ENCODE measurements around the gene PUSL1. TPM values are rescaled to one million over a fixed set of nuclear protein-coding genes. Genes with fewer than 3 reads are reported as not detected.

The PUSL1 gene
- total and polyA plus RNA-seq, 2 experiments from 2014 or later, result 30.9 to 36.2 TPM

DNA sequence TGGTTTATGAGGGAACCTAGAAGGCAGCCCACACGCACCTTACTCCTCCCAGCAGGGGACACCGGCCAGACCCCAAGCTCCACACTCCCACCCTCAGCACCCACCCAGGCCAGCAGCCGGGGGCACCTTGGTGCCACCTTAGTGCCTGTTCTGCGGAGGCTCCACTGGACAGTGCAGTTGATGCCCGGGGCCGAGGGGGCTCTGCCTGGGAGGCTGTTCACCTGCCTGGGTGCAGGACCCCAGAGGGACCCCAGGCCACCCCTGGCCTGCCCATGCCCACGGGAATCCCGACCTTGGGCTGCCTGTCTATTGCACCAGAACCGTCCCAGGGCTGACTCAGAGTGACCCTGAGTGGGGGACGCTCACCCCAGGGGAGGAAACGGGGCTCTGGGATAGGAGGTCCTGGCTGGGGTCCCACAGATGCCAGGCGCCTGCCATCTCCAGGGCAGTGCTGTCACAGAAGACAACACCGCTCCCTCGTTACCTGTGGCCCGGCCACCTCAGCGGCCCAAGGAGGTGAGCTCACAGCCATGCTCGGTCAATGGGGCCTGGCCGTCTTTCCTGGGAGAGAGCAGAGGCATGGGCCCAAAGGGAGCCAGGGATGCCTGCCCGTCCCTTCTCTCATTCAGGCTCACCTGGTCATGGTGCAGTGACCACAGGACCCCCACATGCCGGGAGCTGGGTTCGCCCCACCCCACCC is 27.5 kb upstream of the PUSL1 start:
- 88 to 92% methylated on average over 13 to 21 of the region's 21 CpGs for WGBS, 2 experiments (ENCODE audit: low coverage in 1 of 2, low lambda C conversion rate in 2 of 2, missing lambda C conversion rate in 2 of 2)
- Histone ChIP-seq H3F3A (ENCODE audit: insufficient read depth) (no peaks in the 10 kb centered on the region), H3K27me3 (replicated peaks; ENCODE audit: insufficient read depth) (no peaks in the 10 kb centered on the region), H3K9me3 (ENCODE audit: low read depth) (no peaks in the 10 kb centered on the region), H3K4me2 (ENCODE audit: unreplicated experiment) (no peak overlapping the region), H3K4me1 (ENCODE audit: insufficient read depth) (no peaks in the 10 kb centered on the region), H4K20me1 (ENCODE audit: insufficient read depth) (no peaks in the 10 kb centered on the region), H3K79me2 (ENCODE audit: insufficient read depth) (no peaks in the 10 kb centered on the region), H3K9ac (no peak overlapping the region), H3K27ac (no peak overlapping the region), H2AFZ (no peak overlapping the region), H3K4me3 (no peak overlapping the region), H3K9me2 (ENCODE audit: insufficient read depth) (no peaks in the 10 kb centered on the region), H3K36me3 (ENCODE audit: low read depth) (no peaks in the 10 kb centered on the region)
- no peak for DNase-seq
- in situ Hi-C loops (cut with MboI), result no loop called here
- no peak for TF ChIP-seq EZH2phosphoT487 (IDR thresholded peaks at IDR 0.05; ENCODE audit: insufficient read depth, low read depth)
- TF ChIP-seq EZH2 (IDR thresholded peaks at IDR 0.05; ENCODE audit: insufficient read depth, poor library complexity, severe bottlenecking), result no peak

DNA sequence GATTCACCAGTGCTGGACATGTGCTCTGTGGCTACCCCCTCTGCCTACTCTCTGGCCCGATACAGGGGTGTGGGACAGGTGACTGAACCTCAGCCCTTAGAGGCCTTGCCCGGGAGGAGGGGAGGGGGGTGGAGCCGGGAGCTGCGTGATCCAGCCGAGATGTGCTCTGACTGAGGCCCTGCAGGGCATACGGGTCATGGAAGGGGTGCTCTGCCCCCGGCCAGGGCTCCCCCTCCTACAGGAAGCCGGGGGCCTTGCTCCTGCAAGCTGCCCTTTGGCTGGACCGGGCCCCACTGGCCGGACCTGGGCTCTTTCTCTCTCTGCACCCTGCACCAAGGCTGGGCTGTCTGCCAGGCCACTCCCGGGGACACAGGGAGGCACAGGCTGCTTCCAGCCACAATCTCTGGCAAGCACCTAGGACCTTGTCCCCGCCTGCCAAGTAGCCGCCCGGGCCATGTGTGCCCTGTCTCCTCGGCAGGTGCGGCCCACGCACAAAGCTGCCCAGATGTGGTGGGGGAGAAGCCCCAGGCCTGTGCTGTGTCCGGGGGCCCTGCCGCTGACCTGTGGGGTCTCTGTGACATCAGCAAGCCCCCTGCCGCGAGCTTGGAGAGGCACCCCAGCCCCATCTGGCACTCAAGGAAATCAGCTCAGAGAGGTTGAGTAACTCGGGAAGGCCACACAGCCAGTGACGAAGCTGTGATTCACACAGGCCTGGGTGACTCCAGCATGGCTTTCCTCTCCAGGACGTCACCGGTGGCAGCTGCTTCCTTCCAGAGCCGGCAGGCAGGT is 26.7 kb upstream of the PUSL1 start:
- no peaks in the 10 kb centered on the region for H3K9me3 ChIP-seq (ENCODE audit: low read depth)
- no peak overlapping the region for H3K9ac ChIP-seq
- no peaks in the 10 kb centered on the region for H3F3A ChIP-seq (ENCODE audit: insufficient read depth)
- DNase-seq, result peak; percentile 90
- H4K20me1 ChIP-seq (ENCODE audit: insufficient read depth), result no peaks in the 10 kb centered on the region
- H3K27ac ChIP-seq, result no peak overlapping the region
- no peak overlapping the region for H3K4me3 ChIP-seq
- no peaks in the 10 kb centered on the region for H3K36me3 ChIP-seq (ENCODE audit: low read depth)
- H3K4me1 ChIP-seq (ENCODE audit: insufficient read depth), result no peaks in the 10 kb centered on the region
- 42 to 44% methylated on average over 23 to 26 of the region's 26 CpGs for WGBS, 2 experiments (ENCODE audit: low coverage in 1 of 2, low lambda C conversion rate in 2 of 2, missing lambda C conversion rate in 2 of 2)
- TF ChIP-seq EZH2phosphoT487 (IDR thresholded peaks at IDR 0.05; ENCODE audit: insufficient read depth, low read depth), result no peak
- no peak for TF ChIP-seq EZH2 (IDR thresholded peaks at IDR 0.05; ENCODE audit: insufficient read depth, poor library complexity, severe bottlenecking)
- H3K9me2 ChIP-seq (ENCODE audit: insufficient read depth), result no peaks in the 10 kb centered on the region
- no peak overlapping the region for H3K4me2 ChIP-seq (ENCODE audit: unreplicated experiment)
- in situ Hi-C loops (cut with MboI), result no loop called here
- H3K79me2 ChIP-seq (ENCODE audit: insufficient read depth), result no peaks in the 10 kb centered on the region
- no peaks in the 10 kb centered on the region for H3K27me3 ChIP-seq (replicated peaks; ENCODE audit: insufficient read depth)
- no peak overlapping the region for H2AFZ ChIP-seq

GRCh38 chr1:1282998-1283397 is 25.4 kb upstream of the PUSL1 start:
- H3K4me2 ChIP-seq (ENCODE audit: unreplicated experiment), result no peak overlapping the region
- H3K9me2 ChIP-seq (ENCODE audit: insufficient read depth), result no peaks in the 10 kb centered on the region
- H3K4me3 ChIP-seq, result no peak overlapping the region
- no peaks in the 10 kb centered on the region for H3K4me1 ChIP-seq (ENCODE audit: insufficient read depth)
- no peak overlapping the region for H2AFZ ChIP-seq
- H3K79me2 ChIP-seq (ENCODE audit: insufficient read depth), result no peaks in the 10 kb centered on the region
- in situ Hi-C loops (cut with MboI), result no loop called here
- H4K20me1 ChIP-seq (ENCODE audit: insufficient read depth), result no peaks in the 10 kb centered on the region
- H3K27ac ChIP-seq, result no peak overlapping the region
- DNase-seq, result peak; percentile 56
- H3K9ac ChIP-seq, result no peak overlapping the region
- 71 to 75% methylated on average over 14 of the region's 14 CpGs for WGBS, 2 experiments (ENCODE audit: low coverage in 1 of 2, low lambda C conversion rate in 2 of 2, missing lambda C conversion rate in 2 of 2)
- H3K27me3 ChIP-seq (replicated peaks; ENCODE audit: insufficient read depth), result no peaks in the 10 kb centered on the region
- no peaks in the 10 kb centered on the region for H3K9me3 ChIP-seq (ENCODE audit: low read depth)
- TF ChIP-seq EZH2 (IDR thresholded peaks at IDR 0.05; ENCODE audit: insufficient read depth, poor library complexity, severe bottlenecking) (no peak), EZH2phosphoT487 (IDR thresholded peaks at IDR 0.05; ENCODE audit: insufficient read depth, low read depth) (no peak)
- no peaks in the 10 kb centered on the region for H3F3A ChIP-seq (ENCODE audit: insufficient read depth)
- no peaks in the 10 kb centered on the region for H3K36me3 ChIP-seq (ENCODE audit: low read depth)

GRCh38 chr1:1283821-1284220 is 24.6 kb upstream of the PUSL1 start:
- peak; percentile 70 for DNase-seq
- Histone ChIP-seq H3K9me3 (ENCODE audit: low read depth) (no peaks in the 10 kb centered on the region), H3K79me2 (ENCODE audit: insufficient read depth) (no peaks in the 10 kb centered on the region), H3K4me2 (ENCODE audit: unreplicated experiment) (no peak overlapping the region), H3K4me1 (ENCODE audit: insufficient read depth) (no peaks in the 10 kb centered on the region), H3K27me3 (replicated peaks; ENCODE audit: insufficient read depth) (no peaks in the 10 kb centered on the region), H2AFZ (no peak overlapping the region), H4K20me1 (ENCODE audit: insufficient read depth) (no peaks in the 10 kb centered on the region), H3K4me3 (no peak overlapping the region), H3K9me2 (ENCODE audit: insufficient read depth) (no peaks in the 10 kb centered on the region), H3F3A (ENCODE audit: insufficient read depth) (no peaks in the 10 kb centered on the region), H3K36me3 (ENCODE audit: low read depth) (no peaks in the 10 kb centered on the region), H3K9ac (no peak overlapping the region), H3K27ac (no peak overlapping the region)
- 9% methylated on average over 7 to 8 of the region's 9 CpGs for WGBS, 2 experiments (ENCODE audit: low coverage in 1 of 2, low lambda C conversion rate in 2 of 2, missing lambda C conversion rate in 2 of 2)
- TF ChIP-seq EZH2phosphoT487 (IDR thresholded peaks at IDR 0.05; ENCODE audit: insufficient read depth, low read depth) (no peak), EZH2 (IDR thresholded peaks at IDR 0.05; ENCODE audit: insufficient read depth, poor library complexity, severe bottlenecking) (no peak)
- in situ Hi-C loops (cut with MboI), result no loop called here
